T-helper 1 cell (primary cell): ENCODE measurements around the gene TCF4.

ENCODE experiments used
- DNase-seq, 5 donors: peaks; one replicate each; pipeline ENCODE4 v3.0.0-alpha.2; 2012 to 2020

Gene TCF4

GRCh38 chr18:55250768-55251173 lies 337.2 kb downstream of the TCF4 start:
- DNase-seq, result peak in 1 of 5 donors; percentile 75

- peak in 1 of 5 donors; percentile 68 for DNase-seq
Measured at GRCh38 chr18:55249550-55249949, 338.4 kb downstream of the TCF4 start.

- no peak for DNase-seq
Measured at GRCh38 chr18:55248495-55248894, 339.5 kb downstream of the TCF4 start.

- DNase-seq, result no peak
Measured at GRCh38 chr18:55247032-55247431, 341.0 kb downstream of the TCF4 start.

- peak in 1 of 5 donors; percentile 31 for DNase-seq
Measured at GRCh38 chr18:55246278-55246677, 341.7 kb downstream of the TCF4 start.

- DNase-seq, result no peak
Measured at GRCh38 chr18:55245211-55245614, 342.8 kb downstream of the TCF4 start.

GRCh38 chr18:55244546-55244945 lies 343.4 kb downstream of the TCF4 start:
- DNase-seq, result no peak

- no peak for DNase-seq
Measured at GRCh38 chr18:55243857-55244256, 344.1 kb downstream of the TCF4 start.

- no peak for DNase-seq
Measured at GRCh38 chr18:55243255-55243654, 344.7 kb downstream of the TCF4 start.

GRCh38 chr18:55240978-55241377 lies 347.0 kb downstream of the TCF4 start:
- peak in 1 of 5 donors; percentile 13 for DNase-seq

GRCh38 chr18:55239740-55240139 lies 348.3 kb downstream of the TCF4 start:
- DNase-seq, result no peak

- DNase-seq, result no peak
Measured at GRCh38 chr18:55237660-55238059, 350.3 kb downstream of the TCF4 start.

- DNase-seq, result peak in 1 of 5 donors; percentile 21
Measured at GRCh38 chr18:55236150-55236931, 351.7 kb downstream of the TCF4 start.

GRCh38 chr18:55235094-55235461 lies 352.9 kb downstream of the TCF4 start:
- DNase-seq, result no peak

- DNase-seq, result peak in 1 of 5 donors; percentile 68
Measured at GRCh38 chr18:55234366-55235093, 353.5 kb downstream of the TCF4 start.

GRCh38 chr18:55233857-55234256 lies 354.1 kb downstream of the TCF4 start:
- no peak for DNase-seq

- DNase-seq, result no peak
Measured at GRCh38 chr18:55232506-55232905, 355.5 kb downstream of the TCF4 start.

GRCh38 chr18:55229682-55230081 lies 358.3 kb downstream of the TCF4 start:
- no peak for DNase-seq

- no peak for DNase-seq
Measured at GRCh38 chr18:55228707-55229106, 359.3 kb downstream of the TCF4 start.

GRCh38 chr18:55228191-55228590 lies 359.8 kb downstream of the TCF4 start:
- no peak for DNase-seq

GRCh38 chr18:55227771-55228170 lies 360.2 kb downstream of the TCF4 start:
- DNase-seq, result no peak

- no peak for DNase-seq
Measured at GRCh38 chr18:55226044-55226443, 361.9 kb downstream of the TCF4 start.

- no peak for DNase-seq
Measured at GRCh38 chr18:55224086-55224625, 363.8 kb downstream of the TCF4 start.

GRCh38 chr18:55221622-55222021 lies 366.4 kb downstream of the TCF4 start:
- DNase-seq, result no peak
